ENCODE results near the gene SERTAD3.
"Not testable (repeated sequence)": the region's sequence is repeated elsewhere in the genome, so short reads cannot be mapped to it uniquely, and the experiment has no call there.

SERTAD3 gene

GRCh38 chr19:40466219-40466984 is 22.3 kb upstream of the SERTAD3 start:
- no peaks in the 10 kb centered on the region for H3K9me3 ChIP-seq (ENCODE audit: insufficient read depth, low read depth, low read length)
- peaks cover 6% of the 10 kb centered on the region; the same call in 1 of the 2 replicates for H3K4me1 ChIP-seq (ENCODE audit: insufficient read depth, low read length)
- WGBS, result 30% methylated on average over 48 of the region's 48 CpGs
- H3K36me3 ChIP-seq (ENCODE audit: insufficient read depth, low read length), result no peaks in the 10 kb centered on the region
- H3K9ac ChIP-seq (ENCODE audit: low read depth, low read length), result no peak overlapping the region
- peaks cover 39% of the 10 kb centered on the region for H3K27me3 ChIP-seq (ENCODE audit: insufficient read depth, low read length)
- H3K4me3 ChIP-seq (ENCODE audit: low read length), result peak overlapping the region; percentile 43
- no peak overlapping the region for H3K27ac ChIP-seq (ENCODE audit: low read depth, low read length)

GRCh38 chr19:40465557-40466218 is 21.6 kb upstream of the SERTAD3 start, which contains the start of gene BLVRB:
Gene BLVRB, minus strand, starts transcription at chr19:40465745. Its CDS starts 57 bp downstream, at chr19:40465688.
- no peak within 1 kb of the TSS for H3K9ac ChIP-seq (ENCODE audit: low read depth, low read length)
- no peaks in the 10 kb centered on the region for H3K36me3 ChIP-seq (ENCODE audit: insufficient read depth, low read length)
- WGBS, result under 1% methylated on average over 54 of the region's 54 CpGs
- H3K27me3 ChIP-seq (ENCODE audit: insufficient read depth, low read length), result peaks cover 39% of the 10 kb centered on the region
- H3K9me3 ChIP-seq (ENCODE audit: insufficient read depth, low read depth, low read length), result no peaks in the 10 kb centered on the region
- H3K27ac ChIP-seq (ENCODE audit: low read depth, low read length), result peak within 1 kb of the TSS; percentile 43; the same call in 1 of the 2 replicates
- peak within 1 kb of the TSS; percentile 74 for H3K4me3 ChIP-seq (ENCODE audit: low read length)
- H3K4me1 ChIP-seq (ENCODE audit: insufficient read depth, low read length), result peaks cover 6% of the 10 kb centered on the region; the same call in 1 of the 2 replicates

GRCh38 chr19:40465025-40465556 is 21.0 kb upstream of the SERTAD3 start:
- no peaks in the 10 kb centered on the region for H3K9me3 ChIP-seq (ENCODE audit: insufficient read depth, low read depth, low read length)
- peaks cover 6% of the 10 kb centered on the region; the same call in 1 of the 2 replicates for H3K4me1 ChIP-seq (ENCODE audit: insufficient read depth, low read length)
- no peaks in the 10 kb centered on the region for H3K36me3 ChIP-seq (ENCODE audit: insufficient read depth, low read length)
- 0 out of 2 replicates have a peak overlapping the region, but pooled peaks have one; percentile 23 for H3K27ac ChIP-seq (ENCODE audit: low read depth, low read length)
- WGBS, result 24% methylated on average over 11 of the region's 11 CpGs
- H3K9ac ChIP-seq (ENCODE audit: low read depth, low read length), result no peak overlapping the region
- peaks cover 39% of the 10 kb centered on the region for H3K27me3 ChIP-seq (ENCODE audit: insufficient read depth, low read length)
- peak overlapping the region; percentile 74 for H3K4me3 ChIP-seq (ENCODE audit: low read length)

GRCh38 chr19:40464059-40465024 is 20.2 kb upstream of the SERTAD3 start:
- Histone ChIP-seq H3K9ac (ENCODE audit: low read depth, low read length) (no peak overlapping the region), H3K4me1 (ENCODE audit: insufficient read depth, low read length) (peaks cover 6% of the 10 kb centered on the region; the same call in 1 of the 2 replicates), H3K27ac (ENCODE audit: low read depth, low read length) (peak overlapping the region; percentile 43; the same call in 1 of the 2 replicates), H3K27me3 (ENCODE audit: insufficient read depth, low read length) (peaks cover 39% of the 10 kb centered on the region), H3K4me3 (ENCODE audit: low read length) (peak overlapping the region; percentile 74), H3K9me3 (ENCODE audit: insufficient read depth, low read depth, low read length) (no peaks in the 10 kb centered on the region), H3K36me3 (ENCODE audit: insufficient read depth, low read length) (no peaks in the 10 kb centered on the region)
- 49% methylated on average over 10 of the region's 11 CpGs for WGBS

GRCh38 chr19:40463587-40464037 is 19.5 kb upstream of the SERTAD3 start:
- H3K27ac ChIP-seq (ENCODE audit: low read depth, low read length); H3K9ac ChIP-seq (ENCODE audit: low read depth, low read length): not testable (repeated sequence)

GRCh38 chr19:40461669-40462221 is 17.6 kb upstream of the SERTAD3 start:
- Histone ChIP-seq H3K27me3 (ENCODE audit: insufficient read depth, low read length) (peaks cover 16% of the 10 kb centered on the region), H3K9ac (ENCODE audit: low read depth, low read length) (no peak overlapping the region), H3K4me3 (ENCODE audit: low read length) (no peak overlapping the region), H3K4me1 (ENCODE audit: insufficient read depth, low read length) (peaks cover 6% of the 10 kb centered on the region; the same call in 1 of the 2 replicates), H3K9me3 (ENCODE audit: insufficient read depth, low read depth, low read length) (no peaks in the 10 kb centered on the region), H3K27ac (ENCODE audit: low read depth, low read length) (no peak overlapping the region), H3K36me3 (ENCODE audit: insufficient read depth, low read length) (no peaks in the 10 kb centered on the region)
- 82% methylated on average over 7 of the region's 7 CpGs for WGBS

More at GRCh38 chr19:40463587-40464037, 19.5 kb upstream of the SERTAD3 start:
- not testable (repeated sequence) for H3K4me3 ChIP-seq (ENCODE audit: low read length); H3K36me3 ChIP-seq (ENCODE audit: insufficient read depth, low read length); H3K9me3 ChIP-seq (ENCODE audit: insufficient read depth, low read depth, low read length); H3K4me1 ChIP-seq (ENCODE audit: insufficient read depth, low read length)
- H3K27me3 ChIP-seq (ENCODE audit: insufficient read depth, low read length), result peaks cover 34% of the 10 kb centered on the region
- 88% methylated on average over 12 of the region's 12 CpGs for WGBS

GRCh38 chr19:40460185-40460584 is 16.1 kb upstream of the SERTAD3 start:
- WGBS, result 96% methylated on average over 3 of the region's 3 CpGs

GRCh38 chr19:40458597-40458974 is 14.5 kb upstream of the SERTAD3 start:
- 95% methylated on average over 3 of the region's 3 CpGs for WGBS
- Histone ChIP-seq H3K27ac (ENCODE audit: low read depth, low read length) (no peak overlapping the region), H3K9me3 (ENCODE audit: insufficient read depth, low read depth, low read length) (no peaks in the 10 kb centered on the region), H3K36me3 (ENCODE audit: insufficient read depth, low read length) (0 out of 2 replicates have a peak, but pooled peaks cover 4% of the 10 kb centered on the region), H3K4me1 (ENCODE audit: insufficient read depth, low read length) (no peaks in the 10 kb centered on the region), H3K9ac (ENCODE audit: low read depth, low read length) (no peak overlapping the region), H3K4me3 (ENCODE audit: low read length) (no peak overlapping the region), H3K27me3 (ENCODE audit: insufficient read depth, low read length) (no peaks in the 10 kb centered on the region)

More at GRCh38 chr19:40460185-40460584, 16.1 kb upstream of the SERTAD3 start:
- no peak overlapping the region for H3K27ac ChIP-seq (ENCODE audit: low read depth, low read length)
- peaks cover 6% of the 10 kb centered on the region; the same call in 1 of the 2 replicates for H3K4me1 ChIP-seq (ENCODE audit: insufficient read depth, low read length)
- H3K4me3 ChIP-seq (ENCODE audit: low read length), result no peak overlapping the region
- H3K9me3 ChIP-seq (ENCODE audit: insufficient read depth, low read depth, low read length), result no peaks in the 10 kb centered on the region
- H3K36me3 ChIP-seq (ENCODE audit: insufficient read depth, low read length), result 0 out of 2 replicates have a peak, but pooled peaks cover 4% of the 10 kb centered on the region
- no peak overlapping the region for H3K9ac ChIP-seq (ENCODE audit: low read depth, low read length)
- peaks cover 7% of the 10 kb centered on the region; the same call in 1 of the 2 replicates for H3K27me3 ChIP-seq (ENCODE audit: insufficient read depth, low read length)

- 93% methylated on average over 27 of the region's 27 CpGs for WGBS
- Histone ChIP-seq H3K36me3 (ENCODE audit: insufficient read depth, low read length) (0 out of 2 replicates have a peak, but pooled peaks cover 4% of the 10 kb centered on the region), H3K4me3 (ENCODE audit: low read length) (no peak overlapping the region), H3K27ac (ENCODE audit: low read depth, low read length) (no peak overlapping the region), H3K9me3 (ENCODE audit: insufficient read depth, low read depth, low read length) (no peaks in the 10 kb centered on the region), H3K27me3 (ENCODE audit: insufficient read depth, low read length) (no peaks in the 10 kb centered on the region), H3K9ac (ENCODE audit: low read depth, low read length) (no peak overlapping the region), H3K4me1 (ENCODE audit: insufficient read depth, low read length) (no peaks in the 10 kb centered on the region)
Observed at GRCh38 chr19:40457953-40458596, 13.9 kb upstream of the SERTAD3 start.
